Stomach (tissue), 9 donors: ENCODE measurements around the gene DEFB129. TPM values are rescaled to one million over a fixed set of nuclear protein-coding genes. Genes with fewer than 3 reads are reported as not detected.
A peak's percentile ranks its signal among the peaks of the same experiment; 100 is the strongest.
"Not testable (repeated sequence)": the region's sequence is repeated elsewhere in the genome, so short reads cannot be mapped to it uniquely, and the experiment has no call there.

ENCODE experiments used
- DNase-seq, 2 donors: peaks; one replicate each; pipeline versions ENCODE4 v3.0.0 to v3.0.0-alpha.2; 2013 to 2019
- H3K27ac ChIP-seq, 5 donors: fragments of 200-600 bp in 4 of 5; sonication (generic) in 4 of 5; one replicate each; pipeline ENCODE4 v1.5.1; 2013 to 2019; ENCODE audit warnings: mild to moderate bottlenecking in 1 of 5, moderate library complexity in 1 of 5
- H3K27me3 ChIP-seq, 3 donors: fragments of 200-600 bp; sonication (generic); one replicate each; pipeline ENCODE4 v1.5.1; 2017 to 2019; ENCODE audit warnings: mixed run types in 1 of 3
- H3K36me3 ChIP-seq, 4 donors: fragments of 200-600 bp; sonication (generic); 1 replicate in 3 of 4; 2 replicates in 1 of 4; pipeline ENCODE4 v1.5.1; 2016 to 2019
- H3K4me1 ChIP-seq, 4 donors: fragments of 200-600 bp; sonication (generic); one replicate each; pipeline ENCODE4 v1.5.1; 2016 to 2019
- H3K4me3 ChIP-seq, 4 donors: fragments of 200-600 bp; sonication (generic) in 3 of 4; one replicate each; pipeline ENCODE4 v1.5.1; 2016 to 2019; ENCODE audit warnings: mild to moderate bottlenecking in 1 of 4
- H3K9me3 ChIP-seq, 4 donors: fragments of 200-600 bp; sonication (generic); one replicate each; pipeline ENCODE4 v1.5.1; 2016 to 2019
- CTCF ChIP-seq, 7 experiments: fragments of 450-650 bp in 4 of 7; fragments of 200-600 bp in 3 of 7; sonication (generic) in 3 of 7; IDR thresholded peaks; one replicate each; pipeline ENCODE4 v1.5.1; 2016 to 2019; ENCODE audit warnings: antibody characterized with exemption in 7 of 7, control low read depth in 2 of 7, mild to moderate bottlenecking in 1 of 7
- EP300 ChIP-seq: sonication (generic); formaldehyde crosslinking; IDR thresholded peaks from one replicate; pipeline ENCODE4 v1.6.1; 2017; ENCODE audit warnings: antibody characterized with exemption
- POLR2A ChIP-seq, 4 donors: fragments of 450-650 bp; IDR thresholded peaks; one replicate each; pipeline ENCODE4 v1.6.1; 2016; ENCODE audit warnings: antibody characterized with exemption in 4 of 4, control low read depth in 2 of 4, mild to moderate bottlenecking in 1 of 4, moderate library complexity in 1 of 4
- POLR2AphosphoS5 ChIP-seq, 3 donors: sonication (generic); formaldehyde crosslinking; IDR thresholded peaks; one replicate each; pipeline ENCODE4 v1.6.1; 2016; ENCODE audit warnings: antibody characterized with exemption in 3 of 3
- WGBS, 5 donors: extraction: QIAGEN DNeasy Blood & Tissue Kit in 3 of 5; methylation state at CpG; one replicate each; pipeline versions ENCODE4 v1.1.5 to v1.1.7; 2013 to 2018; 5-methylcytosine and 5-hydroxymethylcytosine counted together
- intact Hi-C: fragments of 100-400 bp; cut with DNase I; formaldehyde crosslinking; loops from one replicate; pipeline ENCODE4 v1.15.1; 2023; ENCODE audit warnings: low total_unique reads
- polyA plus RNA-seq, 3 donors: library from polyadenylated mRNA; stranded (reverse); fragments of 200-250 nt; gene quantifications; one replicate each; pipeline ENCODE4 v1.2.3, GENCODE V29; 2013
- total RNA-seq, 5 donors: library from RNA; depleted of rRNA; stranded (reverse); fragments of >200 nt; gene quantifications; one replicate each; pipeline versions ENCODE4 v1.1.0 to v1.2.3, GENCODE V29; 2014 to 2016
- donor health status: healthy with polysubstance abuse.
- donor health status: Bipolar disorder and iron deficiency.
- donor health status: healthy.

DEFB129 gene
- total and polyA plus RNA-seq, 8 donors, result not detected

- no peaks in the 10 kb centered on the region for H3K4me1 ChIP-seq
- no peak overlapping the region for H3K27ac ChIP-seq
- DNase-seq, result no peak
- H3K27me3 ChIP-seq, result peaks cover 0 to 28% (median 5%) of the 10 kb centered on the region in 3 donors
- WGBS, 5 donors, result 44 to 64% (median 57%) methylated on average over 1 of the region's 1 CpG
- no peaks in the 10 kb centered on the region for H3K36me3 ChIP-seq
- intact Hi-C loops, result no loop called here
- no peak overlapping the region for H3K4me3 ChIP-seq
- H3K9me3 ChIP-seq, result no peaks in the 10 kb centered on the region
- TF ChIP-seq EP300, result no peak
- TF ChIP-seq POLR2AphosphoS5 (IDR thresholded peaks at IDR 0.05), result no peak
- no peak for TF ChIP-seq POLR2A (IDR thresholded peaks at IDR 0.05)
- no peak for TF ChIP-seq CTCF (IDR thresholded peaks at IDR 0.05)
These were observed 5.7 kb upstream of the DEFB129 start for GRCh38 chr20:221258-221830.

GRCh38 chr20:225879-226278 is 1.2 kb upstream of the DEFB129 start:
- DNase-seq, intact Hi-C loops, H3K27ac ChIP-seq, H3K4me3 ChIP-seq, H3K36me3 ChIP-seq, H3K27me3 ChIP-seq, H3K4me1 ChIP-seq, H3K9me3 ChIP-seq: not testable (repeated sequence)
- 78 to 85% (median 81%) methylated on average over 3 of the region's 3 CpGs for WGBS, 5 donors

- H3K4me3 ChIP-seq, result no peak overlapping the region
- H3K9me3 ChIP-seq, result no peaks in the 10 kb centered on the region
- 57 to 80% (median 72%) methylated on average over 3 of the region's 3 CpGs for WGBS, 5 donors
- intact Hi-C loops, result no loop called here
- TF ChIP-seq CTCF (IDR thresholded peaks at IDR 0.05) (no peak), POLR2AphosphoS5 (IDR thresholded peaks at IDR 0.05) (no peak), EP300 (no peak), POLR2A (IDR thresholded peaks at IDR 0.05) (no peak)
- H3K27ac ChIP-seq, result no peak overlapping the region
- DNase-seq, result no peak
- no peaks in the 10 kb centered on the region for H3K4me1 ChIP-seq
- H3K27me3 ChIP-seq, result no peaks in the 10 kb centered on the region
- no peaks in the 10 kb centered on the region for H3K36me3 ChIP-seq
These were observed 514 bp downstream of the DEFB129 start for GRCh38 chr20:227439-228105.

- 29 to 55% (median 44%) methylated on average over 1 of the region's 1 CpG for WGBS, 5 donors
These were observed 8.8 kb downstream of the DEFB129 start for GRCh38 chr20:235891-236290.

More at GRCh38 chr20:235891-236290, 8.8 kb downstream of the DEFB129 start:
- Histone ChIP-seq H3K9me3 (no peaks in the 10 kb centered on the region), H3K36me3 (no peaks in the 10 kb centered on the region), H3K4me1 (peaks cover 0 to 4% (median 0%) of the 10 kb centered on the region in 4 donors), H3K27ac (no peak overlapping the region), H3K4me3 (no peak overlapping the region), H3K27me3 (no peaks in the 10 kb centered on the region)
- intact Hi-C loops, result no loop called here
- TF ChIP-seq CTCF (IDR thresholded peaks at IDR 0.05) (no peak), POLR2A (IDR thresholded peaks at IDR 0.05) (no peak), POLR2AphosphoS5 (IDR thresholded peaks at IDR 0.05) (no peak), EP300 (no peak)
- peak in 1 of 2 donors; percentile 49 for DNase-seq
